Tibial artery (tissue), 4 donors: ENCODE measurements around the gene GIMAP4.

Experiments used
- DNase-seq, 2 donors: peaks; one replicate each; pipeline ENCODE4 v3.0.0-alpha.2; 2019
- H3K27ac ChIP-seq, 2 donors: fragments of 200-600 bp; sonication (generic) in 1 of 2; 1 replicate in 1 of 2; 2 replicates in 1 of 2; pipeline ENCODE4 v1.5.1; 2018 to 2019; ENCODE audit warnings: mild to moderate bottlenecking in 1 of 2
- H3K27me3 ChIP-seq, 2 donors: fragments of 200-600 bp; sonication (generic) in 1 of 2; one replicate each; pipeline versions ENCODE4 v1.5.1 to v1.6.0; 2016 to 2019
- H3K36me3 ChIP-seq, 3 donors: fragments of 200-600 bp; sonication (generic) in 2 of 3; one replicate each; pipeline ENCODE4 v1.5.1; 2016 to 2019; ENCODE audit warnings: mild to moderate bottlenecking in 2 of 3
- H3K4me1 ChIP-seq, 4 donors: fragments of 200-600 bp; sonication (generic) in 2 of 4; 1 replicate in 3 of 4; 2 replicates in 1 of 4; pipeline ENCODE4 v1.5.1; 2016 to 2019
- H3K4me3 ChIP-seq, 2 donors: fragments of 200-600 bp; sonication (generic) in 1 of 2; 1 replicate in 1 of 2; 2 replicates in 1 of 2; pipeline ENCODE4 v1.5.1; 2018 to 2019; ENCODE audit warnings: mild to moderate bottlenecking in 2 of 2
- H3K9me3 ChIP-seq, 3 donors: fragments of 200-600 bp; sonication (generic) in 1 of 3; one replicate each; pipeline ENCODE4 v1.5.1; 2016 to 2019
- intact Hi-C: fragments of 100-400 bp; cut with DNase I; formaldehyde crosslinking; loops from one replicate; pipeline ENCODE4 v1.15.0; 2023; ENCODE audit warnings: low total_unique reads
- TF ChIP-seq, protein P1 (sequence below), 2 experiments: fragments of 200-600 bp in 1 of 2; fragments of 450-650 bp in 1 of 2; IDR thresholded peaks; one replicate each; pipeline ENCODE4 v1.5.1; 2017 to 2019; ENCODE audit warnings: antibody characterized with exemption in 2 of 2, mild to moderate bottlenecking in 1 of 2, moderate library complexity in 1 of 2

GIMAP4 gene

DNA sequence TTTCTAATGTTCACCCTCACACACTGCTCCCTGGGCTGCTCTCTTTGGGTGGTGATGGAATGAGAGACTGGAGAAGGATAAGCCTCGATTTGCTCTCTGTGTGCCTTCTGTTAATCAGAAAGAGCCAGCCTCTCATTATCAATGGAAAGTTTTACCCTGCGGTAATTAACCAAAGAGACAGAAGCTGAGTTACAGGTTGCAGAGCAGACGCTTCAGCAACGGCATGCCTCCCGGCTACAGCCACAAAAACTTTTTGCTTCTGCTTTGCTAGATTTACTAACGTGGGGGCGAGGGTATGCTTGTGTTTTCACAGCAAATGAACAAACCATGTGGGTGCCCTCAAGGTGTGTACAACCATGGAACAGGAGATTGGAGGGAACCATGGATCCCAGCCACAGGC is 18.0 kb downstream of the GIMAP4 start:
- Histone ChIP-seq H3K4me1 (no peaks in the 10 kb centered on the region), H3K27ac (no peak overlapping the region), H3K4me3 (no peak overlapping the region), H3K36me3 (no peaks in the 10 kb centered on the region), H3K9me3 (peaks cover 0 to 3% (median 0%) of the 10 kb centered on the region in 3 donors), H3K27me3 (no peaks in the 10 kb centered on the region)
- TF ChIP-seq, protein P1, sequence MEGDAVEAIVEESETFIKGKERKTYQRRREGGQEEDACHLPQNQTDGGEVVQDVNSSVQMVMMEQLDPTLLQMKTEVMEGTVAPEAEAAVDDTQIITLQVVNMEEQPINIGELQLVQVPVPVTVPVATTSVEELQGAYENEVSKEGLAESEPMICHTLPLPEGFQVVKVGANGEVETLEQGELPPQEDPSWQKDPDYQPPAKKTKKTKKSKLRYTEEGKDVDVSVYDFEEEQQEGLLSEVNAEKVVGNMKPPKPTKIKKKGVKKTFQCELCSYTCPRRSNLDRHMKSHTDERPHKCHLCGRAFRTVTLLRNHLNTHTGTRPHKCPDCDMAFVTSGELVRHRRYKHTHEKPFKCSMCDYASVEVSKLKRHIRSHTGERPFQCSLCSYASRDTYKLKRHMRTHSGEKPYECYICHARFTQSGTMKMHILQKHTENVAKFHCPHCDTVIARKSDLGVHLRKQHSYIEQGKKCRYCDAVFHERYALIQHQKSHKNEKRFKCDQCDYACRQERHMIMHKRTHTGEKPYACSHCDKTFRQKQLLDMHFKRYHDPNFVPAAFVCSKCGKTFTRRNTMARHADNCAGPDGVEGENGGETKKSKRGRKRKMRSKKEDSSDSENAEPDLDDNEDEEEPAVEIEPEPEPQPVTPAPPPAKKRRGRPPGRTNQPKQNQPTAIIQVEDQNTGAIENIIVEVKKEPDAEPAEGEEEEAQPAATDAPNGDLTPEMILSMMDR (IDR thresholded peaks at IDR 0.05): no peak
- intact Hi-C loops: no loop called here
- DNase-seq: no peak

GRCh38 chr7:150586068-150586784 is 19.0 kb downstream of the GIMAP4 start:
- H3K4me1 ChIP-seq: no peaks in the 10 kb centered on the region
- TF ChIP-seq, protein P1 (IDR thresholded peaks at IDR 0.05): no peak
- intact Hi-C loops: no loop called here
- no peaks in the 10 kb centered on the region for H3K27me3 ChIP-seq
- no peak overlapping the region for H3K27ac ChIP-seq
- H3K36me3 ChIP-seq: no peaks in the 10 kb centered on the region
- DNase-seq: no peak
- peaks cover 0 to 2% (median 0%) of the 10 kb centered on the region in 3 donors for H3K9me3 ChIP-seq
- no peak overlapping the region for H3K4me3 ChIP-seq

- no peaks in the 10 kb centered on the region for H3K4me1 ChIP-seq
- H3K27me3 ChIP-seq: no peaks in the 10 kb centered on the region
- no peak overlapping the region for H3K4me3 ChIP-seq
- TF ChIP-seq, protein P1 (IDR thresholded peaks at IDR 0.05): no peak
- intact Hi-C loops: no loop called here
- no peak for DNase-seq
- H3K27ac ChIP-seq: no peak overlapping the region
- H3K9me3 ChIP-seq: no peaks in the 10 kb centered on the region
- no peaks in the 10 kb centered on the region for H3K36me3 ChIP-seq
Measured at GRCh38 chr7:150586785-150587152, 19.6 kb downstream of the GIMAP4 start.

GRCh38 chr7:150587551-150587950 is 20.4 kb downstream of the GIMAP4 start:
- H3K4me3 ChIP-seq: no peak overlapping the region
- intact Hi-C loops: no loop called here

DNA sequence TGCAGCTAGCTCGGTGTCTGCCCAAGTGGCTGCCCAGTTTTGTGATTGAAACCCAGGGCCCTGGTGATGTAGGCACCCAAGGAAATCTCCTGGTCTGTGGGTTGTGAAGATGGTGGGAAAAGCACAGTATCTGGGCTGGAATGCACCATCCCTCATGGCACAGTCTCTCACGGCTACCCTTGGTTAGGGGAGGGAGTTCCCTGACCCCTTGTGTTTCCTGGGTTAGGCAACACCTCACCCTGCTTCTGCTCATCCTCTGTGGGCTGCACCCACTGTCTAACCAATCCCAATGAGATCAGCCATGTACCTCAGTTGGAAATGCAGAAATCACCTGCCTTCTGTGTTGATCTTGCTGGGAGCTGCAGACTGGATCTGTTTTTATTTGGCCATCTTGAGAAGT is 27.6 kb downstream of the GIMAP4 start:
- no peak overlapping the region for H3K4me3 ChIP-seq
- intact Hi-C loops: no loop called here
- H3K27ac ChIP-seq: no peak overlapping the region
- H3K9me3 ChIP-seq: no peaks in the 10 kb centered on the region
- DNase-seq: no peak
- no peaks in the 10 kb centered on the region for H3K4me1 ChIP-seq
- no peaks in the 10 kb centered on the region for H3K36me3 ChIP-seq
- no peaks in the 10 kb centered on the region for H3K27me3 ChIP-seq
- TF ChIP-seq, protein P1 (IDR thresholded peaks at IDR 0.05): no peak

More at GRCh38 chr7:150587551-150587950, 20.4 kb downstream of the GIMAP4 start:
- TF ChIP-seq, protein P1 (IDR thresholded peaks at IDR 0.05): no peak
- Histone ChIP-seq H3K27ac (no peak overlapping the region), H3K4me1 (no peaks in the 10 kb centered on the region), H3K36me3 (no peaks in the 10 kb centered on the region), H3K9me3 (no peaks in the 10 kb centered on the region), H3K27me3 (no peaks in the 10 kb centered on the region)
- no peak for DNase-seq
